ENCODE results near the gene PLXDC2.

GRCh38 chr10:20007426-20007825 is 191.2 kb downstream of the PLXDC2 start:
- TF ChIP-seq CTCF (conservative IDR thresholded peaks at IDR 0.05; ENCODE audit: low read depth, low read length) (no peak), EZH2 (IDR thresholded peaks at IDR 0.05; ENCODE audit: low read length, unreplicated experiment) (no peak)
